Measurements from ENCODE around the gene TMEM117. TPM values are rescaled to one million over a fixed set of nuclear protein-coding genes. Genes with fewer than 3 reads are reported as not detected.

Gene TMEM117
- total and polyA plus RNA-seq, 2 donors (not counting 1 experiment from before 2014, with no cell fraction given), result 2.0 to 10.4 TPM

DNA sequence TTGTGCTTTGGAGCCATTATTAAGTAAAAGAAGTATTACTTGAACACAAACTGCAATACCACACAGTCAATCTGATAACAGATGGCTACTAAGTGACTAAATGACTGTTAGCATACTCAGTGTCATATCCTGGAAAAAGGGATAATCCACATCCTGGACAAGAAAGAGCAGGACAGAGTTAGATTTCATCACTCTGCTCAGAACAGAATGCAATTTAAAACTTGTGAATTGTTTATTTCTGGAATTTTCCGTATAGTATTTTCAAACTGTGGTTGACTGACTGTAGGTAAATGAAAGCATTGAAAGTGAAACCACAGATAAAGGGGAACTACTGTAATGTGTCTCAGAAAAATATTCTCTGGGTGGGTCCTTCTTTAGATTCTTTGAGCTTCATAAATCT is 458.8 kb downstream of the TMEM117 start:
- Histone ChIP-seq H4K20me1 (ENCODE audit: control insufficient read depth, insufficient read depth, low read length, poor library complexity, severe bottlenecking) (no peaks in the 10 kb centered on the region), H3K27ac (ENCODE audit: low read length in 2 of 2) (no peak overlapping the region), H3K9ac (ENCODE audit: low read length) (peak overlapping the region; percentile 31), H3K4me2 (replicated peaks; ENCODE audit: low read depth, low read length, poor library complexity, severe bottlenecking) (peak overlapping the region; percentile 52), H3K4me1 (ENCODE audit: control insufficient read depth in 2 of 2, insufficient read depth in 2 of 2, low read length in 2 of 2) (peaks cover 9 to 13% of the 10 kb centered on the region in 2 donors), H3K4me3 (ENCODE audit: control extremely low read depth in 1 of 5, extremely low read depth in 1 of 5, insufficient read depth in 1 of 5, low read depth in 2 of 5, low read length in 4 of 5) (peak overlapping the region in 2 of 5 experiments; percentile 34 to 37), H3K79me2 (ENCODE audit: control insufficient read depth, insufficient read depth, low read length) (peaks cover 4% of the 10 kb centered on the region), H3K9me3 (ENCODE audit: control extremely low read depth in 1 of 3, control insufficient read depth in 2 of 3, insufficient read depth in 1 of 3, low read length in 2 of 3) (peaks cover 0 to 13% (median 7%) of the 10 kb centered on the region in 3 donors), H3K27me3 (replicated peaks in 1 of 4; ENCODE audit: control extremely low read depth in 1 of 4, control insufficient read depth in 3 of 4, insufficient read depth in 4 of 4, low read length in 3 of 4) (no peaks in the 10 kb centered on the region), H3K36me3 (replicated peaks in 1 of 2; ENCODE audit: control extremely low read depth in 1 of 2, control insufficient read depth in 1 of 2, extremely low read depth in 1 of 2, insufficient read depth in 2 of 2, low read length in 1 of 2) (no peaks in the 10 kb centered on the region), H2AFZ (ENCODE audit: insufficient read depth, low read depth, low read length, poor library complexity, severe bottlenecking) (peak overlapping the region; percentile 47)
- CTCF ChIA-PET, result no interaction called here
- Mint-ChIP-seq H3K27ac (peak overlapping the region; percentile 76), H3K4me3 (peak overlapping the region; percentile 71), H3K27me3 (no peaks in the 10 kb centered on the region), H3K9me3 (ENCODE audit: insufficient read depth) (peaks cover 7% of the 10 kb centered on the region), H3K4me1 (peaks cover 16% of the 10 kb centered on the region)
- ATAC-seq (ENCODE audit: low read depth) (peak; percentile 60), DNase-seq (peak; percentile 38)
- intact Hi-C loops (cut with micrococcal nuclease), result no loop called here
- POLR2A ChIA-PET, result no interaction called here
- TF ChIP-seq, protein P1, sequence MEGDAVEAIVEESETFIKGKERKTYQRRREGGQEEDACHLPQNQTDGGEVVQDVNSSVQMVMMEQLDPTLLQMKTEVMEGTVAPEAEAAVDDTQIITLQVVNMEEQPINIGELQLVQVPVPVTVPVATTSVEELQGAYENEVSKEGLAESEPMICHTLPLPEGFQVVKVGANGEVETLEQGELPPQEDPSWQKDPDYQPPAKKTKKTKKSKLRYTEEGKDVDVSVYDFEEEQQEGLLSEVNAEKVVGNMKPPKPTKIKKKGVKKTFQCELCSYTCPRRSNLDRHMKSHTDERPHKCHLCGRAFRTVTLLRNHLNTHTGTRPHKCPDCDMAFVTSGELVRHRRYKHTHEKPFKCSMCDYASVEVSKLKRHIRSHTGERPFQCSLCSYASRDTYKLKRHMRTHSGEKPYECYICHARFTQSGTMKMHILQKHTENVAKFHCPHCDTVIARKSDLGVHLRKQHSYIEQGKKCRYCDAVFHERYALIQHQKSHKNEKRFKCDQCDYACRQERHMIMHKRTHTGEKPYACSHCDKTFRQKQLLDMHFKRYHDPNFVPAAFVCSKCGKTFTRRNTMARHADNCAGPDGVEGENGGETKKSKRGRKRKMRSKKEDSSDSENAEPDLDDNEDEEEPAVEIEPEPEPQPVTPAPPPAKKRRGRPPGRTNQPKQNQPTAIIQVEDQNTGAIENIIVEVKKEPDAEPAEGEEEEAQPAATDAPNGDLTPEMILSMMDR (IDR thresholded peaks at IDR 0.05), result no peak
- TF ChIP-seq EZH2 (IDR thresholded peaks at IDR 0.05; ENCODE audit: borderline replicate concordance, insufficient read depth, low read depth, low read length, poor library complexity, severe bottlenecking), result no peak
- no CpG with 5 or more reads among the region's 1 CpG for WGBS (ENCODE audit: insufficient coverage)

DNA sequence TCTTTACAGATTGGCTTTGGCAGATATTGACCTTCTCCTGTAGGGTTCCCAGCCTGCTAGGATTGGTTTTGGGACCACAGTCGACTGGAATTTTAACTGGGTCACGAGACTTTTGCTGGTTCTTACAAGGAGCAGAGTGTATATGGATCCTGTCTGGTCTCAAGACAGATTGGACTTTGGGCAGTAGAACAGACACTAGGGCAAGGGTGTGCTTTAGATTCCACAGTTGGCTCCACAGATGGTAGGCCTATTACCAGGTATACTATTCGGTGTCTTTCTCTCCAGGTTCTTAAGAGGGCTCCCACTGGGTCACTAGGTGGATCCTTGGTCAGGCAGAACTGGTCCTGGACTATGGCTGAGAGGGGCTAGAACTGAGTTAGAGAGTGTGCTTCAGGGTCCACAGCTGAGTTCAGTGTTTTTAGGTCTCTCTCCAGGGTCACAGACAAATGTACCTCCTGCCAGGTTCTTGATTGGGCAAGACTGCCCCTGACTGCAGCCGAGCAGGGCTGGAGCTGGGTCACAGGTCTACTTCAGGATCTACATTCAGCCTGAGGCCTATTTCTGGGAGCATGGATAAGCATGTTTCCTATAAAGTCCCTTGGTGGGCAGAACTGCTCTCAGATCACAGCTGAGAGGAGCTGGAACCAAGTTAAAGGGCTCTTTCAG is 460.2 kb downstream of the TMEM117 start:
- Mint-ChIP-seq H3K4me1 (peaks cover 16% of the 10 kb centered on the region), H3K4me3 (no peak overlapping the region), H3K27ac (no peak overlapping the region), H3K27me3 (no peaks in the 10 kb centered on the region), H3K9me3 (ENCODE audit: insufficient read depth) (peaks cover 4% of the 10 kb centered on the region)
- H2AFZ ChIP-seq (ENCODE audit: insufficient read depth, low read depth, low read length, poor library complexity, severe bottlenecking), result no peak overlapping the region
- TF ChIP-seq, protein P1 (IDR thresholded peaks at IDR 0.05), result no peak
- no peak for TF ChIP-seq EZH2 (IDR thresholded peaks at IDR 0.05; ENCODE audit: borderline replicate concordance, insufficient read depth, low read depth, low read length, poor library complexity, severe bottlenecking)
- peaks cover 9 to 13% of the 10 kb centered on the region in 2 donors for H3K4me1 ChIP-seq (ENCODE audit: control insufficient read depth in 2 of 2, insufficient read depth in 2 of 2, low read length in 2 of 2)
- H3K9ac ChIP-seq (ENCODE audit: low read length), result no peak overlapping the region
- H4K20me1 ChIP-seq (ENCODE audit: control insufficient read depth, insufficient read depth, low read length, poor library complexity, severe bottlenecking), result no peaks in the 10 kb centered on the region
- H3K4me3 ChIP-seq (ENCODE audit: control extremely low read depth in 1 of 5, extremely low read depth in 1 of 5, insufficient read depth in 1 of 5, low read depth in 2 of 5, low read length in 4 of 5), result no peak overlapping the region
- intact Hi-C loops (cut with micrococcal nuclease), result no loop called here
- H3K4me2 ChIP-seq (replicated peaks; ENCODE audit: low read depth, low read length, poor library complexity, severe bottlenecking), result no peak overlapping the region
- H3K79me2 ChIP-seq (ENCODE audit: control insufficient read depth, insufficient read depth, low read length), result peaks cover 4% of the 10 kb centered on the region
- CTCF ChIA-PET, result no interaction called here
- no peaks in the 10 kb centered on the region for H3K27me3 ChIP-seq (replicated peaks in 1 of 4; ENCODE audit: control extremely low read depth in 1 of 4, control insufficient read depth in 3 of 4, insufficient read depth in 4 of 4, low read length in 3 of 4)
- 100% methylated on average over 4 of the region's 4 CpGs for WGBS (ENCODE audit: insufficient coverage)
- H3K27ac ChIP-seq (ENCODE audit: low read length in 2 of 2), result no peak overlapping the region
- ATAC-seq (ENCODE audit: low read depth) (no peak), DNase-seq (no peak)
- H3K36me3 ChIP-seq (replicated peaks in 1 of 2; ENCODE audit: control extremely low read depth in 1 of 2, control insufficient read depth in 1 of 2, extremely low read depth in 1 of 2, insufficient read depth in 2 of 2, low read length in 1 of 2), result no peaks in the 10 kb centered on the region
- POLR2A ChIA-PET, result no interaction called here
- H3K9me3 ChIP-seq (ENCODE audit: control extremely low read depth in 1 of 3, control insufficient read depth in 2 of 3, insufficient read depth in 1 of 3, low read length in 2 of 3), result peaks cover 0 to 13% (median 7%) of the 10 kb centered on the region in 3 donors

All from B cell (primary cell).